HepG2 (cell line): Measurements from ENCODE around the gene SOX13. TPM values are rescaled to one million over a fixed set of nuclear protein-coding genes. Genes with fewer than 3 reads are reported as not detected.

ENCODE experiments used
- ATAC-seq: fragments of 200-7000 bp; cut with Tn5 transposase; 3 replicates; pipeline ENCODE4 v1.9.1; 2020; ENCODE audit warnings: mild to moderate bottlenecking, moderate library complexity
- BruUV-seq: library from RNA; stranded (reverse); fragments of 400-500 nt; replicated peaks from 2 replicates; lab custom pipeline; 2021; lab: Mats Ljungman, UMichigan
- CTCF ChIA-PET: fragments of 300-600 bp; formaldehyde crosslinking; extraction: SDS; loops from one replicate; lab custom pipeline; 2021; ENCODE audit warnings: low total read pairs, inconsistent platforms, low intra/inter-chr PET ratio; lab: Yijun Ruan, JAX
- POLR2A ChIA-PET: fragments of 350-600 bp; sonication (Branson Sonifier 250); formaldehyde crosslinking; loops from one replicate; lab custom pipeline; 2020; ENCODE audit warnings: antibody characterized with exemption, inconsistent platforms; lab: Yijun Ruan, JAX
- DNase-seq: peaks from one replicate; pipeline ENCODE4 v3.0.0-alpha.2; 2015; ENCODE audit warnings: low spot score
- FAIRE-seq: peaks from 3 replicates; lab custom pipeline; 2011; peaks lifted over from hg19 to GRCh38; lab: Jason Lieb, UNC
- H2AFZ ChIP-seq: one replicate; pipeline ENCODE4 v1.6.1; 2011; ENCODE audit warnings: low read length, inconsistent platforms
- H3K27ac ChIP-seq: fragments of 300-600 bp; 3 replicates; pipeline ENCODE4 v1.8.0; 2011; ENCODE audit warnings: mixed run types, mild to moderate bottlenecking, mixed read lengths, low read length, inconsistent platforms; ENCODE audit not compliant: insufficient read depth; ENCODE audit errors: extremely low read length
- H3K27me3 ChIP-seq, 2 experiments: fragments of 200-600 bp in 1 of 2; 2 replicates in 1 of 2; 3 replicates in 1 of 2; pipeline versions ENCODE4 v1.6.0 to v1.8.0; 2011; ENCODE audit warnings: low read length in 2 of 2, mild to moderate bottlenecking in 2 of 2, moderate library complexity in 2 of 2, inconsistent platforms in 1 of 2; ENCODE audit not compliant: insufficient read depth in 2 of 2, control insufficient read depth in 1 of 2
- H3K36me3 ChIP-seq, 2 experiments: fragments of 200-600 bp in 1 of 2; replicated peaks in 1 of 2; 2 replicates in 1 of 2; 3 replicates in 1 of 2; pipeline versions ENCODE4 v1.5.1 to v1.8.0; 2011; ENCODE audit warnings: low read length in 2 of 2, inconsistent platforms in 1 of 2; ENCODE audit not compliant: insufficient read depth in 2 of 2, control insufficient read depth in 1 of 2
- H3K4me1 ChIP-seq: 2 replicates; pipeline ENCODE4 v1.5.1; 2012; ENCODE audit warnings: low read length, inconsistent platforms; ENCODE audit not compliant: insufficient read depth
- H3K4me2 ChIP-seq: 2 replicates; pipeline ENCODE4 v1.6.0; 2011; ENCODE audit warnings: low read depth, low read length, inconsistent platforms
- H3K4me3 ChIP-seq, 3 experiments: fragments of 200-600 bp in 1 of 3; sonication (generic), shearing (Covaris generic) in 1 of 3; replicated peaks in 1 of 3; 2 replicates each; pipeline ENCODE4 v1.5.1; 2011 to 2016; ENCODE audit warnings: low read length in 3 of 3, inconsistent platforms in 2 of 3, low read depth in 2 of 3, mild to moderate bottlenecking in 2 of 3, control low read depth in 1 of 3, mixed read lengths in 1 of 3; ENCODE audit not compliant: insufficient read depth in 1 of 3
- H3K79me2 ChIP-seq: one replicate; pipeline ENCODE4 v1.6.1; 2011; ENCODE audit warnings: low read length, inconsistent platforms; ENCODE audit not compliant: insufficient read depth
- H3K9ac ChIP-seq: 2 replicates; pipeline ENCODE4 v1.6.0; 2011; ENCODE audit warnings: mild to moderate bottlenecking, low read depth, low read length, inconsistent platforms; ENCODE audit not compliant: insufficient read depth
- H3K9me3 ChIP-seq: 2 replicates; pipeline ENCODE4 v1.5.1; 2012; ENCODE audit warnings: mild to moderate bottlenecking, low read length
- H4K20me1 ChIP-seq: 2 replicates; pipeline ENCODE4 v1.6.0; 2011; ENCODE audit warnings: inconsistent platforms, mild to moderate bottlenecking, low read length, moderate library complexity; ENCODE audit not compliant: insufficient read depth
- DNMT1 ChIP-seq: sonication (generic); formaldehyde crosslinking; IDR thresholded peaks from 2 replicates; pipeline ENCODE4 v1.5.1; 2020; ENCODE audit warnings: mild to moderate bottlenecking, missing genetic modification reagents
- FOXJ3 ChIP-seq: sonication (generic); formaldehyde crosslinking; IDR thresholded peaks from 2 replicates; pipeline ENCODE4 v1.4.0; 2020; ENCODE audit warnings: missing genetic modification reagents, mild to moderate bottlenecking, borderline replicate concordance
- GABPA ChIP-seq, 2 experiments: IDR thresholded peaks; 2 replicates each; pipeline ENCODE4 v1.6.1; 2011 to 2016; ENCODE audit warnings: low read depth in 2 of 2, low read length in 1 of 2, missing biosample characterization in 1 of 2, missing genetic modification characterization in 1 of 2
- JUNB ChIP-seq: sonication (generic); formaldehyde crosslinking; IDR thresholded peaks from 2 replicates; pipeline ENCODE4 v1.8.0; 2022; ENCODE audit warnings: missing genetic modification reagents, mild to moderate bottlenecking, borderline replicate concordance
- NKX3-1 ChIP-seq: sonication (generic); formaldehyde crosslinking; IDR thresholded peaks from 2 replicates; pipeline ENCODE4 v1.5.0; 2020; ENCODE audit warnings: missing genetic modification reagents
- SNAPC2 ChIP-seq: sonication (generic); formaldehyde crosslinking; IDR thresholded peaks from 2 replicates; pipeline ENCODE4 v1.8.1; 2022; ENCODE audit warnings: mild to moderate bottlenecking, missing genetic modification reagents
- ZNF33A ChIP-seq: sonication (generic); formaldehyde crosslinking; IDR thresholded peaks from 2 replicates; pipeline ENCODE4 v1.5.1; 2020; ENCODE audit warnings: missing genetic modification reagents, mild to moderate bottlenecking, moderate library complexity, borderline replicate concordance
- ZNF674 ChIP-seq: sonication (generic); formaldehyde crosslinking; IDR thresholded peaks from 2 replicates; pipeline ENCODE4 v1.5.0; 2020; ENCODE audit warnings: low read depth, mild to moderate bottlenecking, missing genetic modification reagents
- WGBS: methylation state at CpG from one replicate; pipeline ENCODE4 v1.1.6; 2017; ENCODE audit warnings: low lambda C conversion rate; 5-methylcytosine and 5-hydroxymethylcytosine counted together
- in situ Hi-C: cut with HindIII; loops from 2 replicates; pipeline ENCODE4 v1.10.0; 2017; ENCODE audit warnings: low pct_unique_long_range_greater_than_20kb; ENCODE audit not compliant: extremely low pct_ligation_motif_present
- intact Hi-C: fragments of 100-400 bp; cut with micrococcal nuclease; formaldehyde crosslinking; loops from one replicate; pipeline ENCODE4 v1.10.0; 2022; ENCODE audit not compliant: unreplicated experiment
- polyA plus RNA-seq, 8 experiments: library from polyadenylated mRNA; depleted of rRNA in 3 of 8; stranded (reverse) in 7 of 8; unstranded in 1 of 8; fragments of >200 nt; fragmentation: Illumina TruSeq in 4 of 8; extraction: Trizol in 4 of 8; gene quantifications; 2 replicates each; pipeline versions ENCODE4 v1.2.1 to v1.2.3, GENCODE V29; 2011 to 2016; ENCODE audit warnings: low read depth in 4 of 8, missing spikeins in 1 of 8, mixed read lengths in 1 of 8; ENCODE audit not compliant: insufficient read depth in 1 of 8
- total RNA-seq, 5 experiments: library from RNA; depleted of rRNA; stranded (reverse); fragments of >200 nt; fragmentation: Illumina TruSeq; extraction: Trizol; gene quantifications; 2 replicates each; pipeline ENCODE4 v1.2.3, GENCODE V29; 2016; ENCODE audit warnings: low read depth in 1 of 5
- TF ChIP-seq, protein P1 (sequence below): IDR thresholded peaks from 2 replicates; pipeline ENCODE4 v1.6.1; 2012; ENCODE audit warnings: inconsistent platforms

Gene SOX13
- total and polyA plus RNA-seq, 2 of the 13 experiments (the other 11 are each of a cell fraction or from before 2014, with no cell fraction given), result 13.3 to 15.8 TPM

GRCh38 chr1:204149635-204150565 is 77.0 kb downstream of the SOX13 start:
- ATAC-seq, result no peak
- TSS peak; percentile 48 for BruUV-seq
- in situ Hi-C loops (no loop called here), intact Hi-C loops (loop anchor here (10.0 kb wide), 2 partner anchors 225 to 355 kb away; no protein-coding TSS in a partner anchor)
- POLR2A ChIA-PET, result interaction anchor here (0.8 to 1.5 kb wide), 3 partner anchors 20 to 366 kb away, joined by 3 to 4 read pairs (median 4); partner anchors contain the start of genes GOLT1A and MDM4
- Histone ChIP-seq H2AFZ (no peak overlapping the region), H4K20me1 (no peaks in the 10 kb centered on the region), H3K27me3 (no peaks in the 10 kb centered on the region; a peak in 1 of 5 replicates), H3K4me2 (no peak overlapping the region), H3K4me3 (no peak overlapping the region), H3K27ac (no peak overlapping the region), H3K9me3 (no peaks in the 10 kb centered on the region), H3K36me3 (no peaks in the 10 kb centered on the region)
- no peak for FAIRE-seq
- DNase-seq, result no peak
- 91% methylated on average over 10 of the region's 16 CpGs for WGBS
- TF ChIP-seq, protein P1, sequence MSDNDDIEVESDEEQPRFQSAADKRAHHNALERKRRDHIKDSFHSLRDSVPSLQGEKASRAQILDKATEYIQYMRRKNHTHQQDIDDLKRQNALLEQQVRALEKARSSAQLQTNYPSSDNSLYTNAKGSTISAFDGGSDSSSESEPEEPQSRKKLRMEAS, result no peak
- TF ChIP-seq JUNB (CRISPR knock-in tag) (no peak), ZNF674 (no peak), SNAPC2 (CRISPR knock-in tag) (no peak), NKX3-1 (no peak), FOXJ3 (CRISPR knock-in tag) (no peak), GABPA (IDR thresholded peaks at IDR 0.05; ENCODE audit: low read depth, low read length) (no peak), GABPA (CRISPR knock-in tag; IDR thresholded peaks at IDR 0.05; ENCODE audit: low read depth) (no peak), ZNF33A (CRISPR knock-in tag) (no peak), DNMT1 (no peak)
- TF ChIP-seq, all 625 proteins: peak for 0
- Histone ChIP-seq H3K79me2 (no peaks in the 10 kb centered on the region), H3K9ac (no peak overlapping the region), H3K4me1 (peaks cover 64% of the 10 kb centered on the region)
- CTCF ChIA-PET, result no interaction called here
